HG03066 (cell line): Measurements from ENCODE around the gene CYTH4.
"Not testable (repeated sequence)": the region's sequence is repeated elsewhere in the genome, so short reads cannot be mapped to it uniquely, and the experiment has no call there.

Experiments used
- ATAC-seq: cut with Tn5 transposase; IDR thresholded peaks from one replicate; pipeline ENCODE4 v1.9.1; 2021; ENCODE audit warnings: low read depth; ENCODE audit not compliant: unreplicated experiment

The CYTH4 gene

DNA sequence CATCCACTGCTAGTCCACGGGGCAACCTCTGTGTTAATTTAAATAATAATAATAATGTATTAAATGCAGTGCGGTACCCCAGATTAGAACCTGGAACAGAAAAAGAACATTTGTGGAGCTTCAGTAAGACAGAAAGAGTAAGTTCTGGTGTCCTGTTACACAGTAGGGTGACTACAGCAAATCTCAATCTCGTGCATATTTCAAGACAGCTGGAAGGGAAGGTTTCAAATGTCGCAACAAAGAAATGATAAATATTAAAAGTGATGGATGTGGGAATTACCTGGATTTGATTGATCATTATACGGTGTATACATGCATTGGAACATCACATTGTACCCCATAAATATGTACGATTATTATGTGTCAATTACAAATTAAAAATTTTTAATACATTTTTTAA lies 36.6 kb upstream of the CYTH4 start:
- no peak for ATAC-seq

DNA sequence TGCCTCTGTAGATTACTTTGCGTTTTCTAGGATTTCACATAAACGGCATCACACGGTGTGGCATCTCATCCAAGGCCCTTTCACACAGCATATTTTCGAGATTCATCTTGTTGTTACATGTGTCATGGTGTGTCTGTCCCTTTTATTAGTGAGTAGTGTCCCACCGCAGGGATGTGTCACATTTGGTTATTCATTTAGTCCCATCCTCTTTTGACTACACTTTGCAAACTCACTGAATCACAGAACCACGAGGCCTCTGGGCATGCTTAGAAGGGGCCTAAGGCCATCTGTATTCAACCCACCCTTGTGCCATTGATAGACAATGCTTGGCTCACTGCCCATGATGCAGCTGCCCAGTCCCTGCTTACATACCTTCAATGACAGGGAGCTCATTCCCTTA lies 34.1 kb upstream of the CYTH4 start:
- no peak for ATAC-seq

DNA sequence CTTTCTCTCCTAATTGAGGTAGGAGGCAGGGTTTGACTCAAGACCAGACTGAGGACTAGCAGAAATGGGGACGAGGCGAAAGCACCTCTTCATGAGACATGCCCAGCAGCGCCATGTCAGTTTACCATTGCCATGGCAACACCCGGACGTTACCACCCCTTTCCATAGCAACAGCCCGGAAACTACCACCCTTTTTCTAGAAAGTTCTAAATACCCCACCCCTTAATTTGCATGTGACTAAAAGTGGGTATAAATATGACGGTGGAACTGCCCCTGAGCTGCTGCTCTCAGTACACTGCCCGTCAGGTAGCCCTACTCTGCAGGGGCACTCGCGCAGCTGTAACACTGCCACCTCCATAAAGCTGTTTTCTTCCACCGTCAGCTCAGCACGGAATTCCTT lies 32.3 kb upstream of the CYTH4 start:
- no peak for ATAC-seq

DNA sequence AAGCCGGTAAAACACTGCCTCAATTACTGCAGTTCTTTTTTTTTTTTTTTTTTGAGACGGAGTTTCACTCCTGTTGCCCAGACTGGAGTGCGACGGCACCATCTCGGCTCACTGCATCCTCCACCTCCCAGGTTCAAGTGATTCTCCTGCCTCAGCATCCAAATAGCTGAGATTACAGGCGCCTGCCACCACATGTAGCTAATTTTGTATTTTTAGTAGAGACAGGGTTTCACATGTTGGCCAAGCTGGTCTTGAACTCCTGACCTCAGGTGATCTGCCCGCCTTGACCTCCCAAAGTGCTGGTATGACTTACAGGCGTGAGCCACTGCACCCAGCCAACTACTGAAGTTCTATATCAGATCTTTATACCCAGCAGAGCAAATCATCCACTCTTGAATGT lies 30.5 kb upstream of the CYTH4 start:
- not testable (repeated sequence) for ATAC-seq

DNA sequence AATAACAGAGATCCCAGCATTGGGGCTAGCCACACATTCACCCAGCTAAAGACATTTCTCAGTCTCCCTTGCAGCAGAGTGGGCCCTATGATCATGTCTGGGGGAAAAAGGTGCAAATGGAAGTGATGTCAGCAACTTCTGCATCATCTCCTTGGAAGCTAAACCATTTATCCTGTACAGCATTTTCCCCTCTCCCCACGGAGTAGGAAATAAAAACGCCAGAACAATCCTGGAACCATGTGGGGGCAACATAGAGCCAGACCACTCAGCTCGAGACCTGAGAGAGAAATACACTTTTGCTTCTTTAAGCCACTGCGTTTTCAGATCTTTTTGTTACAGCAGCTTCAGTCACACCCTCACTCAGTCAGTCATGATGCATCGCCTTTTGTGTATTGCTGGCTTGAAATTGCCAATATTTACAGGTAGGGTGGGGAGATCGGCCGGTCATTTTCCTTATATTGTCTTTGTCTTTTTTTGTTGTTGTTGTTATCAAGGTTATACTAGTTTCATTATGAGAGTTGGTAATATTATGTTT lies 29.1 kb upstream of the CYTH4 start:
- no peak for ATAC-seq

DNA sequence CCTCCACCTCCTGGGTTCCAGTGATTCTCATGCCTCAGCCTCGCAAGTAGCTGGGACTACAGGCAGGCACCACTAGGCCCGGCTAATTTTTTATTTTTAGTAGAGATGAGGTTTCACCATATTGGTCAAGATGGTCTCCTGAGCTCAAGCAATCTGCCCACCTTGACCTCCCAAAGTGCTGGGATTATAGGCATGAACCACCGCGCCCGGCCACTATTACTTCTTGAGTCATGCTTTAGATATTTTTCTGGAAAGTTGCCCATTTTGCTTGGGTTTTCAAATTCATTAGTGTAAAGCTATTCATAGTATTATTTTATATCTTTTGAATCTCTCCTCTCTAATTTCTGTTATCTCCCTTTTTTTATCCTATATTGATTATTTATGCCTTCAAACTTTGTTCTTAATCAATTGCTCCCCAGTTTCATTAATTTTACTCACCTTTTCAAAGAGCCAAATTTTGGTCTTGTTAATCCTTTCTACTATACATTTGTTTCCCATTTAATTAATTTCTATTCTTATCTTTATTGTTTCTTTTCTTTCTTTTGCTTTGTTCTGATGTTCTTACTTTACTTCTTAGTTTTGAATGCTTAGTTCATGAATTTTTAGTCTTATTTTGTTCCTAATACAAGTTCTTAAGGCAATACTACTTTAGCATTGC lies 28.0 kb upstream of the CYTH4 start:
- ATAC-seq, result no peak

DNA sequence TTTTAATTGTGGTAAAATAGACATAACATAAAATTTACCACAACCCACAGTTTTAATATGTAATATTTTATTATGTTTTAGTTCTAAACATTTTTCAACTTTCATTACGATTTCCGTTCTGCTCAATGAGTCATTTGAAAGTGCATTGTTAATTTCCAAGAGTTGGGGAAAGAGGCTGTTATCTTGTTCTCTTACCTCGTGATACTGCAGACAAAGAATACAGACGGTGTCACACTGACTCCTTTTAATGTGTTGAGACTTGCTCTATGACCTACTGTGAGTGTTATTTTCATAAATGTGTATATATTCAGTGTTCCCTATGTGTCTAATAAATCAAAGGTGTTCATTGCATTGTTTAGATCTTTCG lies 27.5 kb upstream of the CYTH4 start:
- no peak for ATAC-seq

DNA sequence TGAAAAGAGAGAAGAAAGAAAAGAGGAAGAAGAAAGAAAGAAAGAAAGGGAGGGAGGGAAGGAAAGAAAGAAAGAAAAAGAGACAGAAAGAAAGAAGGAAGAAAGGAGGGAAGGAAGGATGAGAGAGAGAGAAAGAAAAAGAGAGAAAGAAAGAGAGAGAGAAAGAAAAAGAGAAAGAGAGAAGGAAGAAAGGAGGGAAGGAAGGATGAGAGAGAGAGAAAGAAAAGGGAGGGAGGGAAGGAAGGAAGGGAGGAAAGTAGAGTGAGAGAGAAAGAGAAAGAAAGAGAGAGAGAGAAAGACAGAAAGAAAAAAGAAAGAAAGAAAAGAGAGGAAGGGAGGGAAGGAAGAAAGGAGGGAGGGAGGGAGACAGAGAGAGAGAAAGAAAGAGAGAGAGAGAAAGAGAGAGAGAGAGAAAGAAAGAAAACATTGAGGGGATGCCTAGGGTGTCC lies 26.7 kb upstream of the CYTH4 start:
- ATAC-seq, result no peak

DNA sequence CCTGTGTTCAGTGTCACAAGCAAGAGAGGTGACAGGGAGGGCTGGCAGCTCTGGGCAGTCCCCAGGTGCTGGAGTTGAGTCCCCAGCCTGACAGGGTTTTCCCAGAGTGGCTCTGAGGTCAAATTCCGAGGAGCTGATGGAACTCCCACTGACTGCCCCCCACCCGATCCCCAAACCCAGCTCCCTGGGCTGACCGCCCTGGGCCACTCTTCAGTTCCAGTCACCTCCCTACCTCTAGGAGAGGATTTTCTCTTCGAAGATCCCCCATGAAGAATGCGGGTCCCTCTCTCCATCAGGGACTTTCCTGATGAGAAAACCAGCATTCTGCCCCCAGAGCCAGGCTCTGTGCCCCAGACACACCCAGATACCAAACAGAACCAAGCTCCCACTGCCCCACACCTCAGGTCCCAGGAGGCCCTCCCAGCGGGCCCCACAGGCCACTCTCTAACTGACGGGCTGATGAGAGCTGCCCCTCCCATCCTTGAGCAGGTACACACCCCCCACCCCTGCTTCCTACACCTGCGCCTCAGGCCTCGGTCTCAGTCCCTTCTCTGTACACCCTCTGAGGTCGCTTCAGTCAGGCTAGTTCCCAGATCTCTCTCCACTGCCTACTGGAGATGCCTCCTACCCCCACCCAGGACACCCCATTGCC lies 26.1 kb upstream of the CYTH4 start:
- ATAC-seq, result no peak

DNA sequence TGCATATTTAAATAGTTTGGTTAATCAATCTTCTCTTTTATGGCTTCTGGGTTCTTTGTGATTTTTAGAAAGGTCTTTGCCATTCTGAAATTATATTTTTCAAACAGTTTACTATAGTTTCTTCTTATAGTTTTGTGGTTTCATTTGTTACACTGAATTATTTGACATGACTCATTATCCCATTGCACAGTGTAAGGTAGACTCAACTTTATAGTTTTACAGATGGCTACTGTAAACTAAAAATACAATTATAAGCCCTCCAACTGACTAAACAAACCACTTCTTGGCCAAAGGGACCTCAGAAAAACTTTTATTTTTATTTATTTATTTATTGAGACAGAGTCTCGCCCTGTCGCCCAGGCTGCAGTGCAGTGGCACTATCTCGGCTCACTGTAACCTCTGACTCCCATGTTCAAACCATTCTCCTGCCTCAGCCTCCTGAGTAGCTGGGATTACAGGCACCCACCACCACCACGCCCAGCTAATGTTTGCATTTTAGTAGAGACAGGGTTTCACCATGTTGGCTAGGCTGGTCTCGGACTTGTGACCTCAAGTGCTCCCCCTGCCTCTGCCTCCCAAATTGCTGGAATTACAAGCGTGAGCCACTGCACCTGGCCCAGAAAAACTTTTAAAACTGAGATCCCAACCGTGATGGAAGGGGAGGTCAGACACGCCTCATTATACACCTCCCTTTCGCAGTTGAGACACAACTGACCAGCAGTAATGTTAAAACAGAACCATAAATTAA lies 24.1 kb upstream of the CYTH4 start:
- no peak for ATAC-seq

DNA sequence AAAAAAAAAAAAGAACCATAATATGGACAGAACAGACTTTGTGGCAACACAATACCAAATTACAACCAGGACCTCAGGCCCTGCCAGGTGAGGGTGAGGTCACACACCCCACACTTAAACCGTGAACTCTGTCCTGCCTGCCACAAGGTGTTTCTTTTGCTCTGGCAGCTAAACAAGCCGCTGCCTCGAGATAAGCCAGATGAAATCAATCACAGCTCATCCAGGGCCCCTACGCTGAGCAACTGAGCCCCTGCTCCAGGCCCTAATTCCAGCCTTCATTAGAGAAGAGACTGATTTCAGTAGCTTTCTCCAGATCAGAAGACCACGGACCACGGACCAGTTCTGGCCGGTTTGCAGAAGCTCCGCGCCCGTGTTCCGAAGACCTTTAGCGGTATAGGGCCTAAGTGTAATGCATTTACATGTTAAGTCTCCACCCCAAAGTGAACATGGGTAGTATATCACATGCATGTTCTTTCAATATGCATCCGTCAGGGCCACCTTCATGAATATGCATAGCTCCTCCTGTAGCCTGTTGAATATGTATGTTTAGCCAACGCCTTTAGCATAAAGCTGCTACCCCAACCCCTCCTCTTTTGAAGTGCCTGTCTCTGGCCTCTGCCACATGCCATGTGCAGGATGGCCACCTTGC lies 23.4 kb upstream of the CYTH4 start:
- no peak for ATAC-seq

DNA sequence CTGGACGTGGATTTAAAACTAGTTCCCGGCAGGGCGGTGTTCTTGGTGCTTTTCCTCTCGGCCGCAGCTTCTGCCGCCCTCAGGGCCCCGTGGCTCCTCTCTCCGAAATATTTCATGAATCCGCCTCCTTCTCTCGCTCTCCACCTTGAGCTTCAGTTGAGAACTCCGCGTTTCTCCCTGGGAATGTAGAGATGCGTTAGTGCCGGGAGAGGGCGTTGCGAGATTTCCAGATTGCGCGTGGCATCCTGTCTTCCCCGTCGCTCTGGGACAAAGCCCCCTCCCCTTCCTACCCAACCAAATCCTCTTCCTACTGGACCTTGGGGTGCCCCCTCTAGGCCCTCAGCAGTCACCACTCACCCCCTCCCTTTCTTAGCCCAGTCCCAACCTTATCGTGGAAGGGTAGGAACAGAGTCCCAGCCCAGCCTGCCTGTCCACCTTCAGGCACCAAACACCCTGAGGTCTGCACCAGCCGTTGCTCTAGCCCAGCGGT lies 22.7 kb upstream of the CYTH4 start:
- ATAC-seq, result no peak

DNA sequence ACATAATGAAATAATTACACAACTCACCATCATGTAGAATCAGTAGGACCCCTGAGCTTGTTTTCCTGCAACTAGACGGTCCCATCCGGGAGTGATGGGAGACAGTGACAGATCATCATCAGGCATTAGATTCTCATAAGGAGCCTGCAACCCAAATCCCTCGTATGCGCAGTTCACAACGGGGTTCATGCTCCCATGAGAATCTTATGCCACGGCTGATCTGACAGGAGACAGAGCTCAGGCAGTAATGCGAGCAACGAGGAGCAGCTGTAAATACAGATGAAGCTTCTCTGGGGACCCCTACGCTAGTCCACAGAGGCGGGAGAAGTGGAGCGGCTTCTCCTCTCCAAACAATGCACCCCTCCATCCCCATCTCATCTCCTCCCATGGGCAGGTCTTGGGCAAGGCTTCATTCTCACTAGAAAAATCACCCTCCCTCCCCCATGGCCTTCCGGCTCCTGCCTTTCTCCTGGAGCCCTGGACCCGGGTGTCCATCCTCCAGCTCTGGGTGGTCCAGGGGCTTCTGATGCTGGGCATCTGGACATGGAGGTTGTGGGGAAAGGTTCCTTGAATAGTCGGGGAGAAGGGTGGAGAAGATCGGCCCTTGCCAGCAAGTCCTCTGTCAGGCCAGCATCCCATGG lies 22.0 kb upstream of the CYTH4 start:
- no peak for ATAC-seq

DNA sequence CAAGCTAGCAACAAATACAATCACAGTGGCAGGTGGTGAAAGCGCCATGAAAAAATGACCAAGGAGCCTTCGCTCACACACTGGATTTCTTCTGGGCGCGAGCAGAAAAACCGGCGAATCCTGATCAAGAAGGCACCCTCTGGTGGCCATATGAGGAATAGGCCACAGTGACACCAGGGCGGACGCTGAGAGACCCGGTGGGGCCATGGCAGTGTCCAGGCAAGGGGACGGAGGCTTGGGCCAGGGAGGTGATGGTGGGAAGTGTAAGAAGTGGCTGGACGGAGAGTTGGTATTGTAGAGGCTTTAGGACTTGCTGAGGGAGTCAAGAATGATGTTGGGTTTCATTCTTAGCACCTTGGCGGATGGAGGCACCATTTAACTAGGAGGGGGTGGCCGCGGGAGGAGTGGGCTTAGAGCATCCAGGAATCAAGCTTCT lies 21.4 kb upstream of the CYTH4 start:
- ATAC-seq, result no peak

DNA sequence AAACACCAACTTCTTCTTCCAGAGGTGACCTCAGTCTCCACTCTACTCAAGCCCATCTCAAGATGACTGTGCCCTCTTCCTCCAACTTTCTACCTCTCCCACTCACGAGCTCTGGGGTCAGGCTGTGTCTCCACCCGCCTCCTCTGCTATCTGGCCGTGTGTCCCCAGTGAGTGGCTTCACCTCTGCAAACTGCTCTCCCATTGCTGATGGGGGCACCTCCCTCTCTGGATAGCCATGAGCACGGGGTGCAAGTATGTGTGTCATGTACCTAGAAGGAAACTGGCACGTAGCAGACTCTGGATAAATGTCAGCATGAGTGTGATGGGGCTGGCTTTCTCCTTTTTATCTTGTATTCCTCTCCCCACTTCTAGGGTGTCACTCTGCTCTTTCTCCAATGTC lies 20.0 kb upstream of the CYTH4 start:
- ATAC-seq, result no peak

DNA sequence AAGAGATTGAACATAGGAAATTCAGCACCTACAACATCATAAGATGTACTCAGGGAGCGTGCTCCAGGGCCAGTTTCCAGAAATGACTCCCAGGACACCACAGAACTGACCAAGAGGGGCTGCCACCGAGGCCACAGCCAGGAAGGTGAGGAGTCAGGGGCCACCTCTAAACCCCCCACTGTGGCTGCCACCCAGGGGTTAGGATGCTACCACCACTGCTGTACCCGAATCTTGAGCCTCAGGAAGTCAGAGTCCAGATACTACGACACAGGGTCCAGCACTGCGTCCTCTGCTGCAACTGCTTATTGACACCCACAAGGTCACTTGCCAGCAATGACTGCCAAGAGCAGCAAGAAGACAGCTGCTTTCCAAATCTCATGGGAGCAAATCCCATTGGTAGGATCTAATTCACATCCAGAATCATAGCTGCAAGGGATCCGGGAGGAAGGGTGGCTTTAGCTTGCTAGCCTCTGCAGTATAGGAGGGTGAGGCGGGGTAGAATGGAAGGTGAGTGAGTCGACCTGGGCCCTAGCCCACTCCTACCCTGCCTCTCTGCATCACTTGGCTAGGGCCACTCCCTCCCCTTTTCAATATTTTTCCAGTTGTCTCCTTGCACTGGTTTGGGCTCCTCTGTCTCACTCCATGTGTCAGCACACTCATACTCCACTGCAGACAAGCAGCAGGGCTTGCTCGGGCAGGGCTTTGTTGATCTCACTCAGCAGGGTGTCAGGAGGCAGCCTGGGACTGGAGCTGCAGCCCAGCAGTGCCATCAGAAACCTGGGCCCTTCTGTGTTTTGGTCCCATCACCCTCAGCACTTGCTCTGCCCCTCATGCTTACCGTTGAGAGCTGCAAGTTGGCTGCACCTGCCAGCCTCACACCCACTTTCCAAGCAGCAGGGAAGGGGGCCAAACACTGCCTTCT lies 18.1 kb upstream of the CYTH4 start:
- ATAC-seq, result no peak

DNA sequence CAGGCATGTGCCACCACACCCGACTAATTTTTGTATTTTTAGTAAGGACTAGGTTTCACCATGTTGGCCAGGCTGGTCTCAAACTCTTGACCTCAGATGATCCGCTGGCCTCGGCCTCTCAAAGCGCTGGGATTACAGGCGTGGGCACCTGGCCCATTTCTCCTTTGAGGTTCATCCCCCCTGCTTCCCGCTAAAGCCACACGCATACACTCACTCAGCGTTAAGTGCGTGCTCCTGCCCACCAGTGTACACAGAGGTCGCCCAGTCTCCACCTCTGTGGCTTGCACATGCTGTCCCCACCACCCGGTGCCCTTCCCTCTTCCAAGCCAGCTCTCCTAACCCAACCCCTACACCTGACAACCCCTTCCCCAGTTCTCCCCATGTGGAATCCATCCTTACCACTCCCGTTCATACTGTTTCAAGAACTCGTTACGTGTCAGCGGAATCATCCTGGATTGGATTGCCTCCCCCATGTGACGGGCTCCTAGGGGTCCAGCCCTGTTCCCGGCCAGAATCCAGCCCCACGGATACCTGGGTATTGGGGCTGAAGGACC lies 15.7 kb upstream of the CYTH4 start:
- no peak for ATAC-seq

DNA sequence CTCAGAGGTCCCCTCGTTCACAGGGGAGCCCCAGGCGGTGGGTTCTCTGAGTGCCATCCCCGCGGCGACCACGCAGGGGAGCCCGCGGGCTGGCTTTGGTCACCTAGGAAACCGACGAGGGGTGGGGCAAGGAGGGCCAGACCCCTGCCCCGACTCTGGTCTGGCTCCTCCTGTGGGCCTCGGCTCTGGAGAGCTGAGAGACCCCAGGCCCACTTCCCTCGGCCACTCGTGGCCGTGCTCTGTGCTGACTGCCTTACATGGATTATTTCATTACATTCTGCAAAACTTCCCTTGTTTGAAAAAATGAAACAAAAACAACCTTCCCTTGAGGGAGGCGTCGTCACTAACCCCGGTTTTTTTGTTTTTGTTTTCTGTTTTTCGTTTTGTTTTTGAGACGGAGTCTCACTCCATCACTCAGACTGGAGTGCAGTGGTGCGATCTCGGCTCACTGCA lies 15.1 kb upstream of the CYTH4 start:
- no peak for ATAC-seq
